CD4-positive, alpha-beta T cell treated with Interleukin-1 beta for 1 hour (primary cell): ENCODE results near the gene TUNAR.
"Not testable (repeated sequence)": the region's sequence is repeated elsewhere in the genome, so short reads cannot be mapped to it uniquely, and the experiment has no call there.

Source experiments
- DNase-seq, 2 donors: peaks; one replicate each; pipeline ENCODE4 v3.0.0-alpha.2; 2020 to 2022

Gene TUNAR

GRCh38 chr14:95920769-95921438 lies 44.3 kb downstream of the TUNAR start:
- DNase-seq: no peak

DNA sequence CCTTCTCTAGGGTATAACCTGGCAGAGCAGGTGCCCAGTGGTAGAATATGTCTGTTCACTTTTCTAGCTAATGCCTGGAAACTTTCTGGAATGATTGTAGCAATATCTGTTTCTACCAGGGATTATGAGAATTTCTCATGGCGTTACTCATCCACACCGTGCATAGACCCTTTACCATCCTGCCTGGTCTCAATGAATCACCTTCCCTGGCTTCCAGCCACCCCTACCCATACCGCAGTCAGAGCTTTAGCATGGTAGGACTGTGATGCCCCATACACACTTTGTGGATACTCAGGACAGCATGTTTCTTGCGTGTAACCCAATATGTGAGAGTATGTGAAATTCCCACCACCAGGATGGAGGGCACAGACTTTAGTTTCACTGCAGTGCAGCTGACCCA lies 45.4 kb downstream of the TUNAR start:
- no peak for DNase-seq

DNA sequence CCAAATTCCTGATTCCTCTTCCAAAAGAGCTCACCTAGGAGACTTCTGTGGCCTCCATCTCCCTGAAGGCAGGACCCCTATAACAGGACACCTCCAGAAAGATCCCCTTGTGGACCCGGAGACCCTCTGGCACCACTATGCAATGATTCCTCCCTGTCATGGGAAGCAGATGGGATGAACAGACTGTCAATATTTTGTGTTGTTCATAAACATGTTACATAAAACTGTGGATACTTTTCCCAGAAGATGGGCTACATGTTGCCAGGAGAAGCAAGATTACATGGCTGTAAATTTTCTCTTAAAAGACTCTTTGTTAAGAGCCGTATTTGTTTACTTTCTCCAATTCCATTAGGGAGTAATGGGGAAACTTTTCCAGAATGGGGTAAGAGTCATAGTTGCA lies 52.1 kb downstream of the TUNAR start:
- DNase-seq: no peak

DNA sequence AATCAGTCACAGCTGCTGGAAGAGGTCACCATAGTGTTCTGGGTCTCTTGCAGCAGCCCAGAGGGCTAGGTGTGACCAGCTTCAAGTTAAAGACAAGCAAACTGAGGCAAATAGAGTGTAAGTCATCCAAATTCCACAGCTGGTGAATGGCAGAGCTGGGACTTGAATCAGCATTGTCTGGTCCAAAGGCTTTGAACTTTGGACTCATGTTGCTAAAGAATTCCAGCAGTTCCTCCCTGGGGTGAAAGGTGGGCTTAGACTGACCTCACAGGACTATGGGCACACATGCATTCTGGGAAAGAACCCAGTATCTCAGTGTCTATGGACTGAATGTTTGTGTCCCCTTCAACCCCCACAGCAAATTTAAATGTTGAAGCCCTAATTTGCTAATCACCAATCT lies 54.8 kb downstream of the TUNAR start:
- DNase-seq: no peak

GRCh38 chr14:95935228-95935822 lies 58.7 kb downstream of the TUNAR start:
- no peak for DNase-seq

GRCh38 chr14:95936041-95936440 lies 59.4 kb downstream of the TUNAR start:
- no peak for DNase-seq

GRCh38 chr14:95939335-95939734 lies 62.7 kb downstream of the TUNAR start:
- DNase-seq: no peak

DNA sequence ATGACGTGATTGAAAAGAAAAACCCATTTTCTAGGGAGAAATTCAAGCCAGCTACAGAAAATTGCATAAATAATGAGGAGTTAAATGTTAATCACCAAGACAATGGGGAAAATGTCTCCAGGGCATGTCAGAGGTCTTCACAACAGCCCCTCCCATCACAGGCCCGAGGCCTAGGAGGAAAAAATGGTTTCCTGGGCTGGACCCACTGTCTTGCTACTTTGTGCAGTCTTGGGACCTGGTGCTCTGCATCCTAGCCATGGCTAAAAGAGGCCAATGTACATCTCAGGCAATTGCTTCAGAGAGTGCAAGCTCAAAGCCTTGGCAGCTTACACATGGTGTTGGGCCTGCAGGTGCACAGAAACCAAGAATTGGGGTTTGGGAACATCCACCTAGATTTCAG lies 65.3 kb downstream of the TUNAR start:
- no peak for DNase-seq

GRCh38 chr14:95943699-95944098 lies 67.1 kb downstream of the TUNAR start:
- no peak for DNase-seq

GRCh38 chr14:95944462-95944861 lies 67.8 kb downstream of the TUNAR start:
- no peak for DNase-seq

- no peak for DNase-seq
Measured at GRCh38 chr14:95946867-95947266, 70.2 kb downstream of the TUNAR start.

DNA sequence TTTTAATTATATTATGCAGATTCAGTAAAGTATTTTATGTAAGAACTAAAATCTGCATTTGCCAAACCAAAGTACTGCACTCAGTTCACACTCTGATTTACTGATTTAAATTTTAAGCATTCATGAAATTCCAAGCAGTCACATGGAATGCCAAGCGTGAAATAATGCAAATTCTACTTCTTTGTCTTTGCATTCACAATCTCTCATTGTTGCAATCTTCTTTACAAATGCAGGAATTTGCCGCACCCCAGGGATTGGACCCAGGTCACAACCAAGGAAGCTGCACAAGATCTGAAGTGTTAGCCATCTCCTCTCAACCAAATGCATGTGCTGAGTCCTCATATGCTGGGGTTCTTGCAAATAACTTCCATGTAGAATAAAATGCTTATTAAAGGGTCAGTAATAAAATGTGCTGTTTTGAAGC lies 71.9 kb downstream of the TUNAR start:
- no peak for DNase-seq

DNA sequence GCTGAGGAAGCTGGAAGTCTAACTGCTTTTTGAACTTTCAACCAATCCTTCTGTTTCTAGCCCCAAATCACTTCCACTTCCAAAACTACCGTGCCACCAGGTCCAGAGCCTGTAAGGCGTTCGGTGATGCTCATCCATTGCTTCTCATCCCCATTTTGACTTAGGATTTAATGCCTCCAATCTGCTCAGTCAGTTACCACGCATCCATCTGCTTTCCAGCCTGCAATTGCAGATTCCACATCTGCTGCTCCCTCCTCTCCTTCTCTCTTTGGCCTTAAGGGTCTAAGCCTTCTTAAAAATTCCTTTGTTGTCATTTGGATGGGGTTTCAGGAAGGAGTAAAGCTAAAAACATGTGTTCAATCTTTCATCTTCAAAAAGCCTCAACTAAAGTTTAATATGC lies 74.7 kb downstream of the TUNAR start:
- DNase-seq: no peak

DNA sequence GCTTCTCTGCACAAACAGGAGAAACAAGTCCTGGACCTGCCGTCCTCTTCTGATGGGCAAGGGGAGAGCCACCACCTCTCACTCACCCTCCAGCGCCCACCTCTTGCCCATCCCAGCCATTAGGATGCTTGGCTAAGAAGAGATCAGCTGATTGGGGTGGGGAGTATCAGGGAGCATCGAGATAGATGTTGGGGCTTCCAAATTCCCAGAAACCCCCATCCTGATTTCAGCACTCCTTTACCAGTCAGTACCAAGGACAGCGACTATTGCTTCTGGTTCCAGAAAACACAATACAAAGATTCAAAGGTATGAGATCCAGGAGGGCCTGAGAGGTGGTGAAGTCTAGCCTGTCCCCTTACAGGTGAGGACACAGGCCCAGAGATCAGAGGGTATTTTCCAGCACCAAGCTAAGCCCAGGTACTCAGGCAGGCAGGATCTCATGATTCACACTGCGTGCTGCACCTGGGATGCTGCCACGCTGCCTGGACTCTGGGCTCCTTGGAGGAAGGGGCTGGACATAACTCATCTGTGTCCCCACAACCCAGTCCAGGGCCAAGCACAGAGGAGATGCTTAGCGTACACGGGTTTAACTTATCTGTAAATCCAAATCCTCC lies 76.6 kb downstream of the TUNAR start:
- no peak for DNase-seq

- no peak for DNase-seq
Measured at GRCh38 chr14:95956601-95957460, 80.2 kb downstream of the TUNAR start.

- DNase-seq: no peak
Measured at GRCh38 chr14:95958105-95958504, 81.5 kb downstream of the TUNAR start.

GRCh38 chr14:95959317-95959716 lies 82.7 kb downstream of the TUNAR start:
- no peak for DNase-seq

DNA sequence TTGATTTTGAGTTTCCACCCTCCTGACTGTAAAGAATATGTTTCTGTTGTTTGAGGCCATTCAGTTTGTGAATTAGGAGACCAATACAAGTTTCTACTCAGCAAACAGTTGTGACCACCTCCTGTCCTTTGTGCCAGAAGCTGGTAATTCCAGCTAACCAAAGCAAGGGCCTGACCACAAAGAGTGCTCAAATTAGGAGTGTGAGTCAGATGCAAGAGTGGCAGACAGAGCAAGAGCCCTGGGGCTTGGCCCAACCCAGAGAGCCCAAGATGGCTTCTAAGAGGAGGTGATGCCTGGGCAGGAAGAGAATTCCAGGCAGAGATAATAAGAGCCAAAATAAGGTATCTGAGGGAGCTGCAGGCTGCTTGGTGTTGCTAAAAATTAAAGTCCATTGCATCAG lies 84.8 kb downstream of the TUNAR start:
- DNase-seq: no peak

DNA sequence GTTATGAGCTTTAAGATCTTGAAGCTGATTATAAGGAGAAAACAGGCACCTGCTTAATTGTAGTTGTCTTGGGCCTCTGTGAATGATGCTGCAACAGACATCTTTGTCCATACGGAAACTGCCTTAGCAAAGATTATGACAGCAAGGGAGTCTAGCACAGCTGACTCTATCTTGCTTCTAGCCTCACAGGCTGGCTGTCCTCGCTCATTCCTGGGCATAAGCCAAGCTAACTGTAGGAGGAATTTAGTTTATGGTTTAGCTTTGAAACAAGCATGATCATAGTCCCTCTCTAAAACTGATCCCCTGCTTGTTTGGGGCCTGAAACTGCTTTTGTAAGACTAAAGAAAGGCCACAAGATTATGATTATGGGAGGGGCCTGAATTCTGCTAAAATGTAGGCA lies 88.3 kb downstream of the TUNAR start:
- DNase-seq: no peak

GRCh38 chr14:95968048-95968447 lies 91.4 kb downstream of the TUNAR start:
- not testable (repeated sequence) for DNase-seq
